Endothelial cell of umbilical vein (primary cell): Measurements from ENCODE around the gene MS4A2. TPM values are rescaled to one million over a fixed set of nuclear protein-coding genes. Genes with fewer than 3 reads are reported as not detected.

Experiments used
- BruUV-seq: library from RNA; stranded (reverse); fragments of 400-500 nt; replicated peaks from 2 replicates; lab custom pipeline; 2021; lab: Mats Ljungman, UMichigan
- CTCF ChIA-PET: fragments of 300-600, 350-600 bp; sonication (Branson Sonifier 250); formaldehyde crosslinking; loops from one replicate; lab custom pipeline; 2021; ENCODE audit warnings: antibody characterized with exemption, inconsistent platforms; lab: Charles Lee
- POLR2A ChIA-PET: fragments of 300-600, 350-600 bp; sonication (Branson Sonifier 250); formaldehyde crosslinking; loops from one replicate; lab custom pipeline; 2021; ENCODE audit warnings: antibody characterized with exemption, inconsistent platforms; lab: Charles Lee
- DNase-seq: peaks from one replicate; pipeline ENCODE4 v3.0.0-alpha.2; 2011; ENCODE audit warnings: low read depth, low spot score
- FAIRE-seq: peaks from 2 replicates; lab custom pipeline; 2011; peaks lifted over from hg19 to GRCh38; lab: Jason Lieb, UNC
- H2AFZ ChIP-seq: 2 replicates; pipeline ENCODE4 v1.6.0; 2012; ENCODE audit warnings: low read depth, low read length, control low read depth, inconsistent platforms
- H3K27ac ChIP-seq: 2 replicates; pipeline ENCODE4 v1.5.1; 2011; ENCODE audit warnings: low read depth, mild to moderate bottlenecking, control low read depth, low read length, moderate library complexity; ENCODE audit not compliant: insufficient read depth
- H3K27me3 ChIP-seq, 2 experiments: 2 replicates each; pipeline versions ENCODE4 v1.6.0 to v1.6.1; 2011; ENCODE audit warnings: low read length in 2 of 2, mixed read lengths in 1 of 2; ENCODE audit not compliant: control insufficient read depth in 2 of 2, insufficient read depth in 2 of 2
- H3K36me3 ChIP-seq, 2 experiments: 2 replicates in 1 of 2; 3 replicates in 1 of 2; pipeline ENCODE4 v1.5.1; 2011; ENCODE audit warnings: low read length in 2 of 2, mild to moderate bottlenecking in 1 of 2, moderate library complexity in 1 of 2; ENCODE audit not compliant: control insufficient read depth in 2 of 2, insufficient read depth in 2 of 2; ENCODE audit errors: extremely low read depth in 1 of 2
- H3K4me1 ChIP-seq: 3 replicates; pipeline ENCODE4 v1.5.1; 2011; ENCODE audit warnings: mild to moderate bottlenecking, low read length; ENCODE audit not compliant: control insufficient read depth, insufficient read depth; ENCODE audit errors: extremely low read depth
- H3K4me2 ChIP-seq: 2 replicates; pipeline ENCODE4 v1.6.1; 2011; ENCODE audit warnings: low read length, control low read depth, mixed read lengths; ENCODE audit not compliant: insufficient read depth
- H3K4me3 ChIP-seq, 3 experiments: fragments of 200-600 bp in 1 of 3; sonication (generic), shearing (Covaris generic) in 1 of 3; replicated peaks in 1 of 3; 2 replicates each; pipeline ENCODE4 v1.5.1; 2011 to 2016; ENCODE audit warnings: control low read depth in 3 of 3, low read length in 3 of 3, mild to moderate bottlenecking in 2 of 3, inconsistent platforms in 1 of 3, low read depth in 1 of 3, moderate library complexity in 1 of 3; ENCODE audit not compliant: insufficient read depth in 1 of 3
- H3K79me2 ChIP-seq: 2 replicates; pipeline ENCODE4 v1.6.0; 2012; ENCODE audit warnings: low read length, inconsistent platforms; ENCODE audit not compliant: control insufficient read depth, insufficient read depth
- H3K9ac ChIP-seq: replicated peaks from 2 replicates; pipeline ENCODE3; 2011; ENCODE audit warnings: low read length, control low read depth; ENCODE audit not compliant: insufficient read depth; ENCODE audit errors: extremely low read depth
- H3K9me1 ChIP-seq: replicated peaks from 3 replicates; pipeline ENCODE4 v1.6.0; 2011; ENCODE audit warnings: mild to moderate bottlenecking, low read length; ENCODE audit not compliant: control insufficient read depth, insufficient read depth; ENCODE audit errors: extremely low read depth
- H3K9me3 ChIP-seq: replicated peaks from 2 replicates; pipeline ENCODE4 v1.5.1; 2012; ENCODE audit warnings: low read length, inconsistent platforms; ENCODE audit not compliant: control insufficient read depth, insufficient read depth
- H4K20me1 ChIP-seq: replicated peaks from 2 replicates; pipeline ENCODE3; 2011; ENCODE audit warnings: mild to moderate bottlenecking, low read length; ENCODE audit not compliant: control insufficient read depth, insufficient read depth; ENCODE audit errors: extremely low read depth
- CTCF ChIP-seq, 2 donors: IDR thresholded peaks; 1 replicate in 1 of 2; 2 replicates in 1 of 2; pipeline ENCODE4 v1.5.1; 2011; ENCODE audit warnings: low read length in 2 of 2, mild to moderate bottlenecking in 2 of 2, moderate library complexity in 2 of 2, control low read depth in 1 of 2, inconsistent platforms in 1 of 2, low read depth in 1 of 2; ENCODE audit not compliant: insufficient read depth in 1 of 2; ENCODE audit errors: extremely low read depth in 1 of 2
- EZH2 ChIP-seq: IDR thresholded peaks from 2 replicates; pipeline ENCODE4 v1.6.1; 2012; ENCODE audit warnings: borderline replicate concordance, low read depth, mild to moderate bottlenecking, moderate library complexity, low read length, inconsistent platforms; ENCODE audit not compliant: severe bottlenecking
- FOS ChIP-seq: IDR thresholded peaks from 2 replicates; pipeline ENCODE4 v1.6.1; 2011; ENCODE audit warnings: mild to moderate bottlenecking, low read length, moderate library complexity, borderline replicate concordance; ENCODE audit not compliant: insufficient read depth
- GATA2 ChIP-seq: IDR thresholded peaks from 2 replicates; pipeline ENCODE4 v1.7.0; 2011; ENCODE audit warnings: low read depth, mild to moderate bottlenecking, moderate library complexity, mixed read lengths, low read length; ENCODE audit not compliant: insufficient read length, insufficient read depth
- JUN ChIP-seq: IDR thresholded peaks from 2 replicates; pipeline ENCODE4 v1.6.1; 2011; ENCODE audit warnings: borderline replicate concordance, low read depth; ENCODE audit not compliant: insufficient read length, insufficient read depth
- MAX ChIP-seq: IDR thresholded peaks from 2 replicates; pipeline ENCODE4 v1.6.1; 2011; ENCODE audit not compliant: insufficient read depth, insufficient read length
- MYC ChIP-seq: IDR thresholded peaks from one replicate; pipeline ENCODE4 v1.6.1; 2011; ENCODE audit warnings: mild to moderate bottlenecking, low read depth, low read length
- POLR2A ChIP-seq: IDR thresholded peaks from 2 replicates; pipeline ENCODE4 v1.6.1; 2012; ENCODE audit warnings: low read depth, mild to moderate bottlenecking, control low read depth, low read length
- POLR2AphosphoS5 ChIP-seq: IDR thresholded peaks from 2 replicates; pipeline ENCODE4 v1.6.1; 2012; ENCODE audit warnings: low read depth, mild to moderate bottlenecking, control low read depth, low read length, moderate library complexity; ENCODE audit not compliant: insufficient read depth
- dilution Hi-C: fragments of 300-500 bp; cut with MboI; formaldehyde crosslinking; loops from one replicate; pipeline ENCODE4 v1.15.0; 2019; ENCODE audit warnings: low sequenced_read_pairs; ENCODE audit not compliant: extremely low pct_ligation_motif_present
- intact Hi-C: fragments of 100-400 bp; cut with micrococcal nuclease; formaldehyde crosslinking; loops from one replicate; pipeline ENCODE4 v1.10.0; 2022
- polyA plus RNA-seq, 4 experiments: library from polyadenylated mRNA; depleted of rRNA in 3 of 4; stranded (reverse) in 3 of 4; unstranded in 1 of 4; fragments of >200 nt; gene quantifications; 2 replicates each; pipeline versions ENCODE4 v1.2.1 to v1.2.3, GENCODE V29; 2011 to 2012; ENCODE audit warnings: missing spikeins in 1 of 4
- total RNA-seq: library from RNA; stranded (reverse); gene quantifications from 2 replicates; pipeline ENCODE4 v1.2.3, GENCODE V29; 2021

Gene MS4A2
- total and polyA plus RNA-seq, 2 donors (not counting 3 experiments of a cell fraction or from before 2014, with no cell fraction given): not detected

DNA sequence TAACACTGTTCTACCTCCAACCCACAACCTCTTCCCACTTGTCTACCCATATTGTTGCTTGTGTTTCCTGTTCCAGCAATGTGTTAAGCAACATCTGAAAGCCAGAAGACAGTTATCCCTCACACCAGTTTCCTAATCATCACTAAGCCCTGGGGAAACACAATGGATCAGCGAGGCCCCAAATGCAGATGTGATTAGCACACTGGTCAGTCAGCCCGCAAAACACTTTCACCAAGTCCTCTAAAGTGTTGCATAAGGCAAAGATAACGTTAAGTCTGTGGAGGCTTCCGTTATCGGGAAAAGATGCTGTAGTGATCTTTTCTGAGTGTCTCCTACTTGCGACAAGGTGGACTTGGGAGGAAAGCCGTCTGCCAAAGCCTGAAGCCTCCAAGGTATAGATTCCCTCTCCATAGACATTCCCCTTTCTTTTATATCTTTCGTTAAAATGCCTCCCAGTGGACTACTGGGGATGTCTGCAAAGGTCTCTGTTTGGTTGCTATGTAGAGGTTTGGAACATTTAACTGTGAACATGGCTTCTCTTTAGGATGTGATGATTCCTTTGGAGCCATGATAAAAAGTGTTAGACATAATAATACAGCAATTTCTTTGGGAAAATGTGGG lies 32.0 kb upstream of the MS4A2 start, which contains the start of gene MS4A3:
Gene MS4A3 (plus strand): TSS at position 317 of the 621 bp plus-strand sequence. CDS start 4,496 bp downstream, outside the sequence.
- Histone ChIP-seq H3K79me2 (no peaks in the 10 kb centered on the region), H3K9me3 (no peaks in the 10 kb centered on the region), H3K4me2 (no peak within 1 kb of the TSS), H3K36me3 (no peaks in the 10 kb centered on the region), H3K4me3 (no peak within 1 kb of the TSS), H3K9me1 (no peaks in the 10 kb centered on the region), H4K20me1 (no peaks in the 10 kb centered on the region), H3K9ac (no peak within 1 kb of the TSS), H3K27ac (no peak within 1 kb of the TSS), H3K4me1 (no peaks in the 10 kb centered on the region), H3K27me3 (peaks cover 0 to 2% of the 10 kb centered on the region in 2 experiments), H2AFZ (no peak within 1 kb of the TSS)
- DNase-seq: no peak
- FAIRE-seq: no peak
- CTCF ChIA-PET: interaction anchor here (0.8 kb wide), 1 partner anchor 9 kb away, joined by 3 read pairs; no protein-coding TSS in a partner anchor
- intact Hi-C loops (no loop called here), dilution Hi-C loops (no loop called here)
- no TSS peak for BruUV-seq
- no peak for TF ChIP-seq FOS
- TF ChIP-seq POLR2A: no peak
- no peak for TF ChIP-seq JUN
- TF ChIP-seq POLR2AphosphoS5: no peak
- TF ChIP-seq EZH2: no peak
- no peak for TF ChIP-seq GATA2
- TF ChIP-seq MAX: no peak
- TF ChIP-seq MYC: no peak
- no peak for TF ChIP-seq CTCF (IDR thresholded peaks at IDR 0.05; ENCODE audit: extremely low read depth in 1 of 2, insufficient read depth in 1 of 2, low read depth in 1 of 2, low read length in 2 of 2)
- POLR2A ChIA-PET: no interaction called here
